NCI-H1105 (cell line): ENCODE data around the gene GFOD1.

Experiments used
- DNase-seq: peaks from one replicate; lab custom pipeline; 2025; lab: John Stamatoyannopoulos, UW

GFOD1 gene

DNA sequence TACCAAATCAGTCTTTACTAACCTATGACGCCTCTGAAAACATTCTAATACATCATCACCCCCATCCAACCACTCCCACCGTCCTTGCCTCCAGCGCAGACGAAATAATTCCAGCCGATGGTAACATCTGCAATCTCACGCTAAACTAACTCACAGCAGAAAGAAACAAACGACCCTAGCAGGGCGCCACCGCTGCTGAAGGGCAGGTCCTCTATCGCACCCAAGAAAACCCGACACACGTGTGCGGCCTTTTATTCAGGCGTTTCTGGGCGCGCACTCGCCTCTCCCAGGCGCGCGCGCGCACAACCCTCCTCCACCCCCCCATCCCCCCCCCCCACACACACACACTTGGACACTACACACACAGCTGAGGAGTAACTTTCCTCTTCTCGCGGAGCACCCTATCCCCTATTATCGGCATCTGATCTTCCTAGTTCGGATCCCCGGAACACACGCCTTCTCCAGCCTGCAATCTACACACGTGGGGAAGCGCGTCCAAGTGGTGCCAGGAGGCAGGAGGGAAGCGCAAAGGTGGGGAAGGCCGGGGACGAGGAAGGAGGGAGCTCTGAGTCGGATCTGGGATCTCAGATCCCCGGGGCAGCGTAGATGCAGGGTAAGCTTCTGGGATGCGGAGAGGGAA is 1.4 kb downstream of the GFOD1 start:
- peak; percentile 62 for DNase-seq

DNA sequence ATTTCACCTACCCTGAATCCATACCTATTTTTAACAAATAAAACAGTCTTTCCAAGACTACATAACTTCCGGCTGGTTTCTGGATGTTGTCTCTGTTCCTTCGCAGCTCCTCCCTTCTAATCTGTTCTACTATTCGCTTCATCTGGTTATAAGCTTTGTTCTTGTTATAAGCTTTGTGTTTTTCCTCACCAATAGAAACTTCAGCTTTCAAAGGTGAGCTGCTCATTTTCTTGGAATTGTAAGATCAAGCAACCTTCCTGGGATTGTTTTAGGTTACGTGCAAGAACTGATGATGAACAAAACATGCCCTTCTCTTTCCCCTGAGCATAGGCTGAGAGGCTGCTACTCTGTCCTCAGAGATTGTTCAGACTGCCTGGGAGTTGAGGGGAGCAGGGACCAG is 2.1 kb downstream of the GFOD1 start:
- DNase-seq: no peak

DNA sequence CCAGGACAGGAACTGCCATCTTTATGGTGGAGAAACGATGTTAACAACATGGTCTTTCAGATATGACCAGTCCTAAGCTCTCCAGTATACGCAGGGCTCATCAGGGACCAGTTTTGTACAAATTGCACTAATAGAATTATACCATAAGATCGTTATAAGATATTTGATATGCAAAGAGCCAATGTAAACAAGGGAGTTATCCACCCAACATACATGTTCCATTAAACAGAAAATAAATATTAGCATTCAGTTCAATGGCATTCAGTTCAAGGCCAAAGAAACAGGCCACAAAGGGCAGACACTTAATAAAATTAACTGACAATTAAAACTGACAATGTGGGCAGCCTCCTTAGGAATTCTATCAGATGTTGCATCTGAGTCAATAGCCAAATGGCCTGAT is 2.6 kb downstream of the GFOD1 start:
- no peak for DNase-seq

DNA sequence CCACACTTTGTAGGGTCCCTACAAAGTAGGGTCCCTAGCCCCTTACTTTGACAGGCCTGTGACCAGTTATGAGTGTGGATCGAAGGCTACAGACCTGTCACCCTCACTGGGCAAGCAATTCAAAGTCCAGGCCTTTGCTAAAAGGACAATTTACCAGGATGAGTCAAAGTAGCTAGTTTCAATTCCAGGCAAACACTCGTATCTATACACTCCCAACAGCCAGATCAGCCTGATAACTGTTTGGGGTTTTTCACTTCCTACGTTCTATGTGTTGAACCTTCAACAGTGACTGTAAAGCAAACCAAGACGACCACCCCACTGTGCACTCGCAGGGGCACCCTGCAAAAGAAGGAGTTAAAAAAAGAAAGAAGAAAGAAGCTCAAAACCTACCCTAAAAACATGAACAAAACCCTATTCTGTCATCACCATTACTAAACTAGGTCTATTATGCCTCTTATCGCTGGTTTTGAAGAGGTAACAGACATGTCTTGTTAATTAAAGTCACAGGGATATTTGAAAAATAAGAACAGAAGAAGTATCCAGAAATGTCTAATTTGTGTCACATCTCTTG is 3.2 kb downstream of the GFOD1 start:
- no peak for DNase-seq

DNA sequence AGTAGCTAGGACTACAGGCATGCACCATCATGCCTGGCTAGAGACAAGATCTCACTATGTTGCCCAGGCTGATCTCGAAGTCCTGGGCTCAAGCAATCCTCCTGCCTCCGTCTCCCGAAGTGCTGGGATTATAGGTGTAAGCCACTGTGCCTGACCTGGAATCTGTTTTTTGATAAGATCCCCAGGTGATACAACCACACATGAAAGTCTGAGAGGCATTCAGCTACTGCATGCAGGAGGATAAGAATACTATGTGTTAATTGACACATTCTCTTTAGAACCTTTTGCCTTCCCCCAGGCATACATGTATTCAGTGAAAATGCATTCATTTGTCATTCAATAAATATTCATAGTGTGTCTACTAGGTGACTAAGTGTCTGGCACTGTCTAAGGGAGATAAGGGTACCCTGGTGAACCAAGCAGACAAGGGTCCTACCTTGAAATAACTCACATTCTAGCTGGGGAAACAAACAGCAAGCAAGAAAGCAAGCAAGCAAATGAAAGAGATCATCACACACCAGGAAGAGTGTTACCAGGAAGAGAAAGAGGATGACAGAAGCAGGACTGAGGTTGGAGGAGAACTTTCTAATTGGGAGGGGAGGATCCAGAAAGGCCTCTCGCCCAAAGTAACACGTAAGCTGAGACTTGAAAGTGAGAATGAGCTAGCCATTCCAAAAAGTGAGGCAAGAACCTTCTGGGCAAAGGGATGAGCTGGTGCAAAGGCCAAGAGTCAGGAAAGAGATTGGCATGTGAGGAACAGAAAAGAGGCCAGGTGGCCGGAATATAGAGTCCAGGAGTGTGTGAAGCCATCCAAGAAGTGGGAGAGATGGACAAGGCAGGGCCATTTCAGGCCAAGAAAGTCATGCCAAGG is 6.5 kb downstream of the GFOD1 start:
- DNase-seq: no peak

DNA sequence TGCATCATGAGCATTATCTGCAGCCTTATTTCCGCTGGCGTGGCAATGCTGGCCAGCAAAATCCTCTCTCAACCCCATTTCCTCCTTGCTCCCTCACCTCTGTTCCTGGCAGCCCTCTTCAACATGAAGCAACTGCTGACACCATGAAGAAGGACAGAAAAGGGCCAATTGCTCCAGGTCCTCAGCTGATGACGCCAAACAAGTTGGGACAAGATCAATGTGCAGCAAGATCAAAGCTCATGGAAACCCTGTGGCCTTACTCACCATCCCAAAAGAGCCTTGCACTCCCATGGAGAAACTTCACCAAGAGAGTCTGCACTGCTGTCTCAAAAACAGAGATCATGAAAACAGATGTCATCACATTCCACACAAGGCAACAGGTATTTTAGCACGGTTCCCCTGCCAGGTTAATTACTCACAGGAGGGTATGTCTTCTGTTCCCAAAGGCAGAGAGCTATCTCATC is 7.4 kb downstream of the GFOD1 start:
- no peak for DNase-seq

DNA sequence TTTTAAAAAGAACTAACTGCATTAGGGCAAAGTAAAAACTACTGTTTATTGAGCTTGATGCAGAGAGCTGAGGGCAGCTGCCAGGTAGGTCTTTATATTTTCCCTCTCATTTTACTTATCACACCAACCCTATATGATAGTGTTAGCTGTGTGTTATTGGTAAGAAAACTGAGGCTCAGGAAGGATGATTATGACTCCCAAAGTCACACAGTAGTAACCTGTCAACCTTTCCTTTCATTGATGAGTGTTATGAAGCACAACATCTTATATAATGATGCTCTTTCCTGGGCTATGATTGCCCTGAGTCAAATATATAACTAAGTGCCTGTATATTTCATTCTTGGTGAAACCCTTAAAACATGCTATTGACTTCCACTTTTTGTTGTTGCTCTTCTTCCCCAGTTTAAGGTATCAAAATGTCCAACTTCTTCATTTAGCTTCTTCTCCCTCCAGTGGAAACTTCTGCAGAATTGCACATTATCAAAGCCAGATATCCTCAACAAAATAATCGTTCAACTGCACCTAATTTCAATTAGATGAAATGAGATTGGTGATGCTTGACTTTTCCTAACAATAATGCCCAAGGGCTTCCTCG is 8.1 kb downstream of the GFOD1 start:
- DNase-seq: no peak

DNA sequence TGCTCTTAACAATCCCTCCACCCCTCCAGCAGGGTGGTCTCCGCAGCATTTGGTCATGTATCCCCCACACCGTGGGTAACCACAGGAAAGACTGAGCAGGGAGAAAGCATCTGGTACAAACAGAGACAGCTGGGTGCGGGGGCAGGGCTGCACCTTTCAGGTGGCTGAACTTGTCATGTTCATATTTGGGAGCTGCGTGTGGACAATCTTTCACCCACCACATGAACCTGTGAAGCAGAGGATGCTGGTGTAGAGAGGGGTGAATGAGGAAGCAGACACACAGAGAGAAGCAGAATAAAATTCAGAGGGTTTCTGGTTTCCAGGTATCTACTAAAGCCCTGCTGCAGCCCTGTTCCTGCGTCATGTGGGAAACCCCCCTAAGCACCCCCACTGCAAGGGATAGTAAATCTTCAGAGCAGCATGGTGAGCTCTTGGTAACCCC is 8.9 kb downstream of the GFOD1 start:
- DNase-seq: no peak

DNA sequence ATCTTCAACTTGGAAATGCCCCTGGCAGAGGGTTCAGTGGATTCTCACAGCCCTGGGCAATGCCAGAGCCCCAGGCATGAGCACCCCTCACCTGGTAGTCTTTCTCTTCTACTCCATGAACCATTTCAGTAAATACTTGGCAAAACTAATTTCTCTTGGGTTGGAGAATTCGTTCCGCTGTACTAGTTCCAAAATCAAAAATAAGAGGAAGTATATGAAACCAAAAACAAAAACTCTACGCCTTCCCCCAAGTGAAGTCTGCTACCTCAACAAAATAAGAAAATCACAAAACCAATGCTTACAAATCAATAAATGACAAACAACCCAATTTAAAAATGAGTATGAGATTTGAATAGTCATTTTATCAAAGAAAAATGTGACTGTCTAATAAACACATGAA is 12.6 kb downstream of the GFOD1 start:
- no peak for DNase-seq

DNA sequence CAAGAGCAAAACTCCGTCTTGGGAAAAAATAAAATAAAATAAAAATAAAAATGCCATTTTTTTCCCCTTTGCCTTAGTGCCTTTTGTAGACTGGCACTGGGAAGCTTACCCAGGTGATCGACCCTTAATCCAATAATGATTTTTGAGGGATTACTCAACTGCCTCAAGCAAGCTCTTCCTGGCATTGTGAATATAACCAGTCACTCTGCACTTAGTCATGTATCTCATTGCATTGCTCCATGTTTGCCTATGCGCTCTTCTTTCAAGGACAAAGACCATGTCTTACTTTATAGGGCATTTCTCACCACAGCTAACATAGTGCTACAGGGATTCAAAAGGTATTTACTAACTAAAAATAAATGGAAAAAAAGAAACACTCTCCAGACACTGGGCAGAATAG is 13.0 kb downstream of the GFOD1 start:
- no peak for DNase-seq

DNA sequence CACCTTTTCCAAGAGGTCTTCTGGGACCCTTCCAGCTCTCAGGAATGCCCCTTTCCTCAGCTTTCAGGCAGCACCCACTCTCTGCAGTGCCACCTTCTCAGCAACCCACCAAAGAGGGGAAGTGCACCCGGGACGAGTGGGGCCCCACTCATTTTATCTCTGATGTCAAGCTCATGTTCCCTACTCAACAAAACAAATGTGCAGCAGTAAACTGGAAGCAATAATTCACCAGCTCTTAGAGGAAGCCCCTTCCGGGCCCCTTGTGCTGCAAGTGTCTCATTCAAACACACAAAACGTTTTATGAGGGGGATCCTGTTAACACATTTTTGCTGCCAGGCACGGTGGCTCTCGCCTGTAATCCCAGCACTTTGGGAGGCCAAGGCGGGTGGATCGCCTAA is 13.6 kb downstream of the GFOD1 start:
- DNase-seq: no peak

DNA sequence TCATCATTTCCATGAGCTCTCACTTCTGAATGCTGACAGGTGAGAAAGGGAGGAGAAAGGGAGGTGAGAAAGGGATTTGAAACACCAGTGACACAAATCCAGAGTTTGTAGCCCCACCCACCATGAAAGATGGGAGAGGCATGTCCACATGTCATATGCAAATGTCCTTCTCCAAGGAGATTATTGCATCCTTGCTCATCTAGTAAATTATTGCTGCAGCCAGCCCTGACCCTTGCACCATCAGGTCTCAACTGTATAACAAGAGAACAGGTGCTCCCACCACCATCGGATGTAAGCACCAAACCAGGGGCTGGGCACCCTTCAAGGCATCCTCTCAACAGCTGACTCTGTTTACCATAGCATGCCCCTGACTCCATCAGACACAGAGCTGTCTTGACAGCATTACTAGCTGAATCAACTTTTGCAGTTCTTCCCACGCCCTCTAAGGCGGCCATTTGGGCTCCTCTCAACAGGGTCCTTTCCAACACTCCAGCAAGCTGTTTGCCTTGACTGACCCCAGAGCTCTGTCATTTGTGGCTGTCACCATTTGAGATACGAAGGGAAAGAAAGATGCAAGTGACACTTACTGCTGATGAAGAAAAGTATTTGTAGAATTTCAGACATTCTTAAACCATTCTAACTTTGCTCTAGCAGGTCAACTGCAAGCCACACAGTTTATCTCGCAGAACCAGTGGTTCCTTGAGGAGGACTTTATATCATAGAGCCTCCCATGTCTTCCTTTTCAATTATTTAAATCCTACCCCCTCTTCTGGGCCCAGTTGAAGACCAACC is 14.2 kb downstream of the GFOD1 start:
- DNase-seq: no peak

DNA sequence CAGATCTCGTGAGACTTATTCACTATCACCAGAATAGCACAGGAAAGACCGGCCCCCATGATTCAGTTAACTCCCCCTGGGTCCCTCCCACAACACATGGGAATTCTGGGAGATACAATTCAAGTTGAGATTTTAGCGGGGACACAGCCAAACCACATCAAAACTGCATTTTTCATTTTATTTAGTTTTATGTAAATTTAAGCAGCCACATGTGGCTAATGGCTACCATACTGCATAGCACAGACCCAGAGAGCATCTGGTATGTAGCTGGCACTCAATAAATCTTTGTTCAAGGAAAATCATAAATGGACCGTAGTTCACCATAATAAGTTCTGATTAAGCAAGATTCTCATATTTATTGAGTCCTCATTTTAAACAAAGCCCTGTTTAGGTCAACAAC is 15.3 kb downstream of the GFOD1 start:
- no peak for DNase-seq

DNA sequence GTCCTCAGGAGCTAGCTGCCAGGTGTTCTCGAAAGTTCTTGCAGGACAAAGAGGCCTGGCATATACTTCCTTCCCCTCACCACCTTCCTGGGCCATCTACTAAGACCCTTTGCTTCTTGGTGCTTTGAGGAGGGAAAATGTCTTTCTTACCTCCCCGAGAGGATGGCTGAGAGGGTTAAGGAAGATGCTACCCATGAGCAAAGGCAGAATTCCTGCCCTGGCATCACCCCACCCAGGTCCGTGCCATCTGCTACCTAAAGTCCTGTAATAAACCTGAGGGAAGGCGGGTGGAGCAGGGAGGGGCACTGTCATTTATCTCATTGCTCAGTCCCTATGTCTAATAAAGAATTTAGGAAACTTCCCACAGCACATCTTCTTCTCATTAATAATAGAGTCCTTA is 16.2 kb downstream of the GFOD1 start:
- DNase-seq: no peak

DNA sequence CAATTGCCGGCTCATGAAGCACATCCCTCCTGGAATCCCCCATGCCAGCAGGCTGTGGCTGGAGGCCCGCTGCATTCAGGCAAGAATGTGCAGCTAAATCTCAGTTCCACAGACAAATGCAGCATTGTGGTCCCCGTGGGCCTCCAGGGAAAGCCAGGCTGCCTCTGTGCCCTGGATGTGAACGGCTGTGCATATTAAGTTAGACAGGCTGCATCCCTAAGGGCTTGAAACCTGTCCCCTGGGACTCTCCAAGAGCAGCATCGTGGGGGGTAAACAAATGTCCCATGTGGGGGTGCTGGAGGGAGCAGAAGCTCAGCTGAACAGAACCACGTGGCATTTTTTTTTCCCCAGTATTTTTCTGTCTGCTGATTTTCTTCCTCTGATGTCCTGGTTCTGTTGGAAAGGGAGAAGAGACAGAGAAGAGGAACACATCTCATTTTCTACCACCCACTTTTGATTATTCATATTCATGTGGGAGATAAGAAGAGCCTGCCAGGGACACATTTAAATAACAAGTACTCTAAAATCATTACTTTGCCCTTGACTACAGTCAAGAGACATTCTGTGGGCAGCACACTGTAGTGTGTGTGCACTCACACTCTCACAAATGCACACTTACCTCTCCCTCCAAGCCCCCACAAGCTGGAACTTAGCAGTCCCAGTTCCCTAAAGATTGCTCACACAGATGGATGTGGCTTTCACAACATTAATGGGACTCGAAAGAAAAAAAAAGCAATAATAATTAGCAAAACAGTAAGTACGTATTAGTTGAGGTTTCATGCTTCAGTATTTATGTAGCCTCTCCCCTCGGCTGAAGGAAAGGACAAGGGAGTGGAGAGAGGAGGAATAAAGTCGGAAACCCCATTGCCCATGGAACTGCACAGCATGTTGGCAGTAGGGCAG is 16.9 kb downstream of the GFOD1 start:
- DNase-seq: no peak

DNA sequence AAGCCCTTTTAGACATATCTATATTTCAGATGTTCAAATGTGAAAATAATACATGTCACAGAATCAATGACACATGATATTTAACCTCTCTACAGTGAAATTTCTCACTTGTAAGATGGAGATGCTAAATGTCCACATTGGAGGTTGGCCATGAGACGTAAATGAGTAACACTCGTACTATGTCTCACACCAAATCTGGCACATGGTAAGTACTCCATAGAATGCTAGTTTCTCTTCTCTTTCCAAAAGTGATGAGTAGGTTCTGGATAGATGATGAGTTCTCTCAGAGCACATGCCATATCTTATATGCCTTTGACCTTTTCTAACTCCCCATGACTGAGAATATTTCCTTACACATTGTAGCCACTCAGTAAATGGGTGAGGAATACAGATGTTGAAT is 17.7 kb downstream of the GFOD1 start:
- no peak for DNase-seq

DNA sequence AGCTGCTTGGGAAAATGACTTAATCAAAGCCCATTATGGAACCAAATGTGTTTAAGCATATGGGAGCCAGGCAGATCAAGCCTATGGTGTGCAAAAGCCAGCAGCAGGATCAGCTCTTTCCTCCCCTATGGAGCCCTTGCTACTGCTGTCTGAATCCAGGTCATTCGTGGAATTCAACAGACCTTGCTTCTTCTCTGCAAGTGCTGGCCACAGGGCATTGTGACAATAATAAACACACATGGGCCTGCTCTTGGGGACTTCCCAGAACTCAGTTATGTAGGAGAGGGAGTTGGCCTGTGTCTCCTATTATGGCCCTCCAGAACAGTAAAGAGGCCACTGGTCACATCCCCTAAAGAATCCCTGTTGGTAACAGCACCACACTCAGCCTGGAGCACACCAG is 18.6 kb downstream of the GFOD1 start:
- DNase-seq: no peak

DNA sequence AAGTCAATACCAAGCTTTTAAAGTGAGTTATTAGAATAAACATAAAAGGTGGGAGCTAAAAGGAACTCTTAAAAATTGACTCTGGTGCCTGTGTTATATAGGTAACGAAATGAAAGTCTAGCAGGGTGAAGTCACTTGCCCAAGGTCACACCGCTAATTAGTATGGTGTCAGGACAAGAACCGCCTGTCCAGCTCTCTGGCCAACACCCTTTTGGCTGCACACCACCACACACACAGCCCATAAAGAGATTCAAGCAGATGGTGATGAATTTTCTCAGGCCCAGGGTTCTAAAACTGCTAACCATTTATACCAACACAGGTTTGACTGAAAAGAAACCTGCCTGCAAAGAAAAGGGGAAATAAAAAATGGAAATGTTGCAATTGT is 20.2 kb downstream of the GFOD1 start:
- no peak for DNase-seq

DNA sequence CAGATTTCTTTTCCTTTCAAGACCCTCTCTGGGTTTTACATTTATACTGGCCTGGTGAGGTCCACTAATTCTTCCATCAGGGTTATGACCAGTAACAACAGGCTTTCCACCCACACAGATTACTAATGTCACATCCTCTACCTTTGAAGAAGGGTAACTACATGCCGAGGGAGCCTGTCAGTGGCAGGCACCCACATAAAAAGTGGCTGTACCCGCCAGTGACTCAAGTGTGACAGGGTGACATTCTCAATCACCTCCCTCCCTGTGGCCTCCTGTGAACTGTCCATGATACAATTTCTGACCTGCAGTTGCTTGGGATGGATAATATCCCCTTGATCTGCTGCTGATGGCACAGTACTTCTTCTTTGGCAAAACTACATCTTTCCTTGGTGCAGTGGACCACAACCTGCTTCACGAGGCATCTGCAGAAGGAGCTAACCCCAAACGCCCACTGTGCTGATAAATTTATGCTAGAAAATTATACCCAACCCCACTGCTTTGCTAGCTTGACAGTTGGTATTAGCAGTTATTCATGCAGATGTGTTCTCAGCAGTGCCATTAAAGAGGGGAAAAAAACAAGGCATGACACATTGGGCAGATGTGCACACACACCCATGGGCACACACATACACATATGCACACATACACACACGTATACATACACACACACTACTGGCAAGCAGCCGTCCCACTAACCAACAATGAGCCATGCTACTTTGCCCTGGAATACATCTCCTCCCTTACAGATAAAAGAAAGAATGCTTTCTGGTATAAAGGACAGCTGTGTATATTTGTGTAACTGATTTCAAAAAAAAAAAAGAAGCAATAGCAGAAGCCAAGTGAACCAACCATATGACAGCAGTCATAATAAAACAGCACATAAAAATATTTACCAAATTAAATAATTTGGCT is 20.8 kb downstream of the GFOD1 start:
- DNase-seq: no peak

DNA sequence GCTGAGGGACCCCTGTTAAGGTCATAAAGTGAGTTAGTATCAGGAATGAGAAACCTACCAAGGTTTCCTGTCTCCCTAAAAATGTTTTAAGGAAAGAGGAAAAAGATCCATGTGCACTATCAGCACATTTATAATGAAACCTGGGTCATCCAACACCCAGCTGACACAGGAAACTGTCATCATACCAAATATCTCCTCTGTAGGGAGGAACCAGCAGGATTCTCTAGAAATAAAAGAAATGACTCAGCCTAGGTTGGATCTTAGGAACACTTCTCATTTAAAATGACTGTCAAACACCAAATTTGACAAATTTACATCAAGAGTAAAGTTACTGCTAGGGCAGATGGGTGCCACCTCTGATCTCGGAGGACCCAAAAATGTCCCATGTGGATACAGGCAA is 21.7 kb downstream of the GFOD1 start:
- no peak for DNase-seq
